Activated CD4-positive, alpha-beta memory T cell treated with anti-CD3 and anti-CD28 coated beads, Interleukin-2, amount 10 ng/mL, durations not matched to agents 7 days and 5 days (primary cell): ENCODE results near the gene RASEF. TPM values are rescaled to one million over a fixed set of nuclear protein-coding genes. Genes with fewer than 3 reads are reported as not detected.
"Not testable (repeated sequence)": the region's sequence is repeated elsewhere in the genome, so short reads cannot be mapped to it uniquely, and the experiment has no call there.

Experiments
- CTCF ChIA-PET: fragments of 350-600 bp; sonication (Branson Sonifier 250); formaldehyde crosslinking; loops from one replicate; lab custom pipeline; 2021; ENCODE audit warnings: antibody characterized with exemption, inconsistent platforms; lab: Charles Lee
- POLR2A ChIA-PET: fragments of 350-600 bp; sonication (Branson Sonifier 250); formaldehyde crosslinking; loops from one replicate; lab custom pipeline; 2021; ENCODE audit warnings: antibody characterized with exemption; lab: Charles Lee
- DNase-seq: peaks from one replicate; pipeline ENCODE4 v3.0.0-alpha.2; 2020
- H3K27ac Mint-ChIP-seq: one replicate; pipeline ENCODE4 v1.8.0; 2021; ENCODE audit warnings: mild to moderate bottlenecking, mixed read lengths
- H3K27me3 Mint-ChIP-seq: one replicate; pipeline ENCODE4 v1.8.0; 2021; ENCODE audit warnings: mixed read lengths
- H3K36me3 Mint-ChIP-seq: one replicate; pipeline ENCODE4 v1.8.0; 2021; ENCODE audit warnings: low read depth, mixed read lengths
- H3K4me1 Mint-ChIP-seq: one replicate; pipeline ENCODE4 v1.8.0; 2021; ENCODE audit warnings: mixed read lengths
- H3K4me3 Mint-ChIP-seq: one replicate; pipeline ENCODE4 v1.8.0; 2021; ENCODE audit warnings: mild to moderate bottlenecking, mixed read lengths
- H3K9me3 Mint-ChIP-seq: one replicate; pipeline ENCODE4 v1.8.0; 2021; ENCODE audit warnings: mixed read lengths
- total RNA-seq, 2 experiments: library from RNA; stranded (reverse); gene quantifications; one replicate each; pipeline ENCODE4 v1.2.3, GENCODE V29; 2021

The RASEF gene
- total RNA-seq, 2 experiments from 2014 or later: not detected

DNA sequence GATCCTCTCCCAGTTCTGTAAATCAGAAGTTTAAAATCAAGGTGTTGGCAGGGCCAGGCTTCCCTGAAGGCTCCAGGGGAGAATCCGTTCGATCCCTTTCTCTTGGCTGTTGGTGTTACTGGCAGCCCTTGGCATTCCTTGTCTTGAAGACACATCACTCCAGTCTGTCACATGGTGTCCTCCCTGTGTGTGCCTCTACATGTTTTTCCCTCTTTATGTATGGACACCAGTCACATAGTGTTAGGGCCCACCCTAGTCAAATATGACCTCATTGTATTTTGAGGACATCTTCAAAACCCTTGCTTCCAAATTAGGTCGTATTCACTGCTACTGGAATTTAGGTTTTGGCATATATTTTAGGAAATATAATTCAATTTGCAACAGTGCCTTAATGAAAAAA lies 94.6 kb downstream of the RASEF start:
- POLR2A ChIA-PET: no interaction called here
- CTCF ChIA-PET: no interaction called here
- Mint-ChIP-seq H3K4me3 (no peak overlapping the region), H3K27me3 (no peaks in the 10 kb centered on the region), H3K27ac (no peak overlapping the region), H3K9me3 (no peaks in the 10 kb centered on the region), H3K4me1 (no peaks in the 10 kb centered on the region), H3K36me3 (no peaks in the 10 kb centered on the region)
- DNase-seq: no peak

- POLR2A ChIA-PET: no interaction called here
- DNase-seq: peak; percentile 40
- no peak overlapping the region for H3K27ac Mint-ChIP-seq
- no peaks in the 10 kb centered on the region for H3K36me3 Mint-ChIP-seq
- H3K27me3 Mint-ChIP-seq: no peaks in the 10 kb centered on the region
- no peaks in the 10 kb centered on the region for H3K9me3 Mint-ChIP-seq
- H3K4me3 Mint-ChIP-seq: no peak overlapping the region
- CTCF ChIA-PET: no interaction called here
- no peaks in the 10 kb centered on the region for H3K4me1 Mint-ChIP-seq
Measured at GRCh38 chr9:82961504-82962125, 101.3 kb downstream of the RASEF start.

DNA sequence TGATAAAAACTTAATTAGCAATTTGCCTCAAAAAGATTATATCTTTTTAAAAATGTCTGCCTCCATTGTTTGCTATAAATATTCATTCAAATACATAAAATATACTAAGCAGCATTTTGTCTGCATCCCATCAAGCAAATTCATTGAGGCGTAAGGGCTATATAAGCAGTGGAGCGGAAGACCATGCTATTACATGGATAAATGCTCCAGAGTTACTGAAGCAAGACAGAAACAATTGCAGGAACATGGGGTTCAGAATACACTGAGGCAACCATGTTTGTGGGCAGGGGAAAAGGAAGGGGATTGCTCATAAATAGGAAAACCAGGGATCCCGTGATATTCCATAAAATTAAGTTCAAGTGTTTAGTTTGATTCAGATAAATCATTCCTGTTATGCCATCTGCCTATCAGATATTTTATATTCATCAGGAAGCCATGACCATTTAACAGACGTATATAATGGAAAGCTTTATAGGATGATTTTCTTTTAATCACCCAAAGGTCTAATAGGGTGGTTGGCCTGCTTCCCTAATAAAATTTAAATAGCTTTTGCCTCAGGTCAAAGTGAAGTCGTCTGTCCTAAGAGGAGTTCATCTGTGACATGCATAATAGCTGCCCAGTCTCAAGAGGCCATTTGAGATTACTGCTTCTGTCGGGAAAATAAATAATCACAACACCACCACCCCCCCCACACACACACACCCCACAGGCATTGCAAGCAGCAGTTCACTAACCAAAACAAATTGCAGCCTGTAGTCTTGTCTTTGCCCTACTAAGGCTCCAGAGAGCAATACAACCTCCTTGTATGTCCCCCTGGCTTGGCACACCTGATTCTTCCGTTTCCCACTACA lies 105.2 kb downstream of the RASEF start:
- Mint-ChIP-seq H3K9me3 (no peaks in the 10 kb centered on the region), H3K4me3 (no peak overlapping the region)
- POLR2A ChIA-PET: no interaction called here

GRCh38 chr9:82949203-82949602 lies 113.7 kb downstream of the RASEF start:
- DNase-seq: no peak
- ChIA-PET POLR2A (no interaction called here), CTCF (no interaction called here)
- no peaks in the 10 kb centered on the region for H3K27me3 Mint-ChIP-seq
- H3K36me3 Mint-ChIP-seq: no peaks in the 10 kb centered on the region
- no peak overlapping the region for H3K4me3 Mint-ChIP-seq
- H3K27ac Mint-ChIP-seq: no peak overlapping the region
- no peaks in the 10 kb centered on the region for H3K9me3 Mint-ChIP-seq
- no peaks in the 10 kb centered on the region for H3K4me1 Mint-ChIP-seq

More for the DNA sequence above, 105.2 kb downstream of the RASEF start:
- no peaks in the 10 kb centered on the region for H3K27me3 Mint-ChIP-seq
- DNase-seq: no peak
- H3K4me1 Mint-ChIP-seq: no peaks in the 10 kb centered on the region
- CTCF ChIA-PET: no interaction called here
- no peaks in the 10 kb centered on the region for H3K36me3 Mint-ChIP-seq
- no peak overlapping the region for H3K27ac Mint-ChIP-seq

GRCh38 chr9:82940376-82940775 lies 122.6 kb downstream of the RASEF start:
- POLR2A ChIA-PET: no interaction called here
- no peaks in the 10 kb centered on the region for H3K4me1 Mint-ChIP-seq
- no peak overlapping the region for H3K27ac Mint-ChIP-seq
- H3K36me3 Mint-ChIP-seq: no peaks in the 10 kb centered on the region
- no peak for DNase-seq
- no peaks in the 10 kb centered on the region for H3K27me3 Mint-ChIP-seq
- CTCF ChIA-PET: no interaction called here
- H3K9me3 Mint-ChIP-seq: no peaks in the 10 kb centered on the region
- no peak overlapping the region for H3K4me3 Mint-ChIP-seq

- H3K36me3 Mint-ChIP-seq: no peaks in the 10 kb centered on the region
- ChIA-PET CTCF (no interaction called here), POLR2A (no interaction called here)
- H3K27ac Mint-ChIP-seq: no peak overlapping the region
- H3K4me1 Mint-ChIP-seq: no peaks in the 10 kb centered on the region
- no peaks in the 10 kb centered on the region for H3K9me3 Mint-ChIP-seq
- no peak overlapping the region for H3K4me3 Mint-ChIP-seq
- DNase-seq: no peak
- no peaks in the 10 kb centered on the region for H3K27me3 Mint-ChIP-seq
Measured at GRCh38 chr9:82939451-82939850, 123.5 kb downstream of the RASEF start.

- no peaks in the 10 kb centered on the region for H3K4me1 Mint-ChIP-seq
- no peak overlapping the region for H3K27ac Mint-ChIP-seq
- no peaks in the 10 kb centered on the region for H3K9me3 Mint-ChIP-seq
- CTCF ChIA-PET: no interaction called here
- H3K36me3 Mint-ChIP-seq: no peaks in the 10 kb centered on the region
- no peak overlapping the region for H3K4me3 Mint-ChIP-seq
- no peak for DNase-seq
- POLR2A ChIA-PET: no interaction called here
- H3K27me3 Mint-ChIP-seq: no peaks in the 10 kb centered on the region
Measured at GRCh38 chr9:82938426-82939218, 124.3 kb downstream of the RASEF start.

DNA sequence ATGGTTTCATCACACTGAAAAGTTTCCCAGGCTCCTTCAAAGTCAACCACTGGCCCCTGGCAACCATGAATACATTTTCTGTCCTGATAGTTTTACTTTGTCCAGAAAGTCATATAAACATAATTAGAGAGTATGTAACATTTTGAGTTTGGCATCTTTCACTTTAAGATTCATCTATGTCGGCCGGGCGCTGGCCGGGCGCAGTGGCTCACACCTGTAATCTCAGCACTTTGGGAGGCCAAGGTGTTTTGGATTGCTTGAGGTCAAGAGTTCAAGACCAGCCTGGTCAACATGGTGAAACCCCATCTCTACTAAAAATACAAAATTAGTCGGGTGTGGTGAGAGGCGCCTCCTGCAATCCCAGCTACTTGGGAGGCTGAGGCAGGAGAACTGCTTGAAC lies 126.4 kb downstream of the RASEF start:
- H3K4me1 Mint-ChIP-seq, POLR2A ChIA-PET, DNase-seq, H3K4me3 Mint-ChIP-seq, H3K36me3 Mint-ChIP-seq, H3K27me3 Mint-ChIP-seq, H3K27ac Mint-ChIP-seq, H3K9me3 Mint-ChIP-seq, CTCF ChIA-PET: not testable (repeated sequence)

DNA sequence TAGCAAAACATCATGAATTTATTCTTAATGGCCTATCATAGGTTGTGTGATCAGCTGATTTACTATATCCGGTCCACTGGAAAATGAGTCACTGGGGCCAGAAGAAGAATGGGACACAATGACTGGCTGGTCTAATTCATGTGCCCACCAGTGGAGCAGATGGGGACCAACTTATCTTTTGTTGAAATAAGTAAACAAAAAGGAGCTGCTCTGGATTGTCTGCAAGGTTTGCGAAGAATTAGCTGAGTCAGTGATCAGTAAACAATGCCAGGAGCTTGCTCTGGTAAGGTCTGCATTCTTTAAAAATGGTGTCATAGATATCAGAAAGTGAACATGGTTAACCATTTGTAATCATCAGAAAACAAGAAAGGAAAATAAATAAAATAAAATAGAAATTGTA lies 128.0 kb downstream of the RASEF start:
- DNase-seq: no peak
- Mint-ChIP-seq H3K27me3 (no peaks in the 10 kb centered on the region), H3K27ac (no peak overlapping the region), H3K9me3 (no peaks in the 10 kb centered on the region), H3K36me3 (no peaks in the 10 kb centered on the region), H3K4me3 (no peak overlapping the region), H3K4me1 (no peaks in the 10 kb centered on the region)
- ChIA-PET POLR2A (no interaction called here), CTCF (no interaction called here)

DNA sequence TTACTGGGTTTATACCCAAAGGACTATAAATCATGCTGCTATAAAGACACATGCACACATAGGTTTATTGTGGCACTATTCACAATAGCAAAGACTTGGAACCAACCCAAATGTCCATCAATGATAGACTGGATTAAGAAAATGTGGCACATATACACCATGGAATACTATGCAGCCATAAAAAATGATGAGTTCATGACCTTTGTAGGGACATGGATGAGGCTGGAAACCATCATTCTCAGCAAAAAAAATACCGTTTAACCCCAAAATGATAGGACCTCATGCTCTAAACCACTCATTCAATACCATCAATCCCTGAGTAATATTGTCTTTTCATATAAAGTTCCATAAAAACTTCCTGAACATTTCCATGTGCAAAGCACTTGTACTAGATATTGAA lies 128.9 kb downstream of the RASEF start:
- H3K9me3 Mint-ChIP-seq, POLR2A ChIA-PET, H3K4me1 Mint-ChIP-seq, DNase-seq, H3K27ac Mint-ChIP-seq, CTCF ChIA-PET, H3K36me3 Mint-ChIP-seq, H3K27me3 Mint-ChIP-seq, H3K4me3 Mint-ChIP-seq: not testable (repeated sequence)

DNA sequence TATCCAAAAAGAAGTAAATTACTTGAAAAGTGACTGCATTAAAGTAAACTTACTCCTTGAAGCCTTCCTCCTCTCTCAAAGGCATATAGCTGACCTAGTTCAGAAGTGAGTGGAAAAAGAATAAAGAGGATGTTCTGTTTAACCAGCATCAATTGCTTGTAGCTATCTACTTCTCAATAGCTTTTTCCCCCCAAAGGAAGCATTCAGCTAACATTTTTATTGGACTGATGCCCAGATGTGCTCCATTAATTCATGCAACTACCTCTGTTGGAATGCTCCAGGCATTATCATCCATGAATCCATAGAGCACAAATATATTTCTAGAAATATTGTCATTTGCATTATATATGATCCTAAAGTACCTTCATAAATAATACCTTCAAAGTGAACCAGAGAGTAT lies 132.8 kb downstream of the RASEF start:
- Mint-ChIP-seq H3K27ac (no peak overlapping the region), H3K4me1 (no peaks in the 10 kb centered on the region), H3K36me3 (no peaks in the 10 kb centered on the region), H3K4me3 (no peak overlapping the region), H3K27me3 (no peaks in the 10 kb centered on the region), H3K9me3 (no peaks in the 10 kb centered on the region)
- DNase-seq: no peak
- CTCF ChIA-PET: no interaction called here
- POLR2A ChIA-PET: no interaction called here
